Liver (tissue), 9 donors: ENCODE results near the gene RUNDC1. TPM values are rescaled to one million over a fixed set of nuclear protein-coding genes. Genes with fewer than 3 reads are reported as not detected.
"Not testable (repeated sequence)": the region's sequence is repeated elsewhere in the genome, so short reads cannot be mapped to it uniquely, and the experiment has no call there.

Experiments
- DNase-seq: peaks from one replicate; pipeline ENCODE4 v3.0.0-alpha.2; 2017; ENCODE audit warnings: low spot score
- H3K27ac ChIP-seq, 2 donors: one replicate each; pipeline ENCODE4 v1.7.0; 2013; ENCODE audit warnings: inconsistent platforms in 2 of 2, low read length in 2 of 2, control low read depth in 1 of 2, low read depth in 1 of 2, mild to moderate bottlenecking in 1 of 2
- H3K27me3 ChIP-seq, 4 donors: one replicate each; pipeline versions ENCODE4 v1.6.1 to v1.7.0; 2013; ENCODE audit warnings: low read length in 3 of 4, inconsistent platforms in 1 of 4, mild to moderate bottlenecking in 1 of 4, moderate library complexity in 1 of 4; ENCODE audit not compliant: control insufficient read depth in 4 of 4, insufficient read depth in 4 of 4
- H3K36me3 ChIP-seq, 4 donors: one replicate each; pipeline versions ENCODE4 v1.6.1 to v1.7.0; 2013; ENCODE audit warnings: low read length in 3 of 4, mild to moderate bottlenecking in 3 of 4, low read depth in 1 of 4, moderate library complexity in 1 of 4; ENCODE audit not compliant: control insufficient read depth in 4 of 4, insufficient read depth in 3 of 4
- H3K4me1 ChIP-seq, 4 donors: one replicate each; pipeline versions ENCODE4 v1.6.1 to v1.7.0; 2013; ENCODE audit warnings: low read length in 3 of 4, mild to moderate bottlenecking in 3 of 4, moderate library complexity in 1 of 4; ENCODE audit not compliant: control insufficient read depth in 4 of 4, insufficient read depth in 4 of 4
- H3K4me3 ChIP-seq, 3 donors: one replicate each; pipeline versions ENCODE4 v1.6.1 to v1.7.0; 2013; ENCODE audit warnings: low read length in 3 of 3, control low read depth in 1 of 3, low read depth in 1 of 3, mild to moderate bottlenecking in 1 of 3
- H3K9ac ChIP-seq, 2 donors: one replicate each; pipeline ENCODE4 v1.7.0; 2013; ENCODE audit warnings: low read length in 2 of 2, mild to moderate bottlenecking in 2 of 2, moderate library complexity in 2 of 2, control low read depth in 1 of 2, low read depth in 1 of 2
- H3K9me3 ChIP-seq, 4 donors: one replicate each; pipeline versions ENCODE4 v1.6.1 to v1.7.0; 2013; ENCODE audit warnings: low read length in 3 of 4; ENCODE audit not compliant: control insufficient read depth in 4 of 4
- EGR1 ChIP-seq, 2 donors: IDR thresholded peaks; 2 replicates each; pipeline ENCODE4 v1.6.1; 2016 to 2018; ENCODE audit warnings: antibody characterized with exemption in 2 of 2, low read depth in 2 of 2
- FOXA1 ChIP-seq: IDR thresholded peaks from 2 replicates; pipeline ENCODE4 v1.6.1; 2016; ENCODE audit warnings: antibody characterized with exemption
- FOXA2 ChIP-seq: IDR thresholded peaks from 2 replicates; pipeline ENCODE4 v1.6.1; 2016; ENCODE audit warnings: antibody characterized with exemption
- GABPA ChIP-seq, 2 donors: IDR thresholded peaks in 1 of 2; conservative IDR thresholded peaks in 1 of 2; 2 replicates each; pipeline ENCODE4 v1.6.1; 2016; ENCODE audit warnings: antibody characterized with exemption in 2 of 2, mild to moderate bottlenecking in 1 of 2, moderate library complexity in 1 of 2
- HNF4A ChIP-seq, 2 donors: conservative IDR thresholded peaks; 2 replicates each; pipeline ENCODE4 v1.6.1; 2016; ENCODE audit warnings: antibody characterized with exemption in 2 of 2, mild to moderate bottlenecking in 2 of 2
- HNF4G ChIP-seq: IDR thresholded peaks from 2 replicates; pipeline ENCODE4 v1.6.1; 2016; ENCODE audit warnings: antibody characterized with exemption
- JUND ChIP-seq, 2 donors: IDR thresholded peaks; 2 replicates each; pipeline ENCODE4 v1.6.1; 2016; ENCODE audit warnings: antibody characterized with exemption in 2 of 2
- NR2F2 ChIP-seq: IDR thresholded peaks from 2 replicates; pipeline ENCODE4 v1.6.1; 2016; ENCODE audit warnings: antibody characterized with exemption
- RAD21 ChIP-seq, 2 donors: IDR thresholded peaks; 2 replicates each; pipeline ENCODE4 v1.6.1; 2016; ENCODE audit warnings: antibody characterized with exemption in 2 of 2, mild to moderate bottlenecking in 2 of 2
- RXRA ChIP-seq, 2 donors: IDR thresholded peaks; 2 replicates each; pipeline ENCODE4 v1.6.1; 2017 to 2018; ENCODE audit warnings: antibody characterized with exemption in 2 of 2, mild to moderate bottlenecking in 1 of 2
- SP1 ChIP-seq: IDR thresholded peaks from 2 replicates; pipeline ENCODE4 v1.6.1; 2018; ENCODE audit warnings: antibody characterized with exemption, mild to moderate bottlenecking
- TAF1 ChIP-seq: conservative IDR thresholded peaks from 2 replicates; pipeline ENCODE4 v1.6.1; 2016; ENCODE audit warnings: antibody characterized with exemption, mild to moderate bottlenecking
- YY1 ChIP-seq: IDR thresholded peaks from 2 replicates; pipeline ENCODE4 v1.6.1; 2016; ENCODE audit warnings: antibody characterized with exemption, mild to moderate bottlenecking
- WGBS: extraction: QIAGEN DNeasy Blood & Tissue Kit; methylation state at CpG from one replicate; pipeline ENCODE4 v1.1.7; 2013; 5-methylcytosine and 5-hydroxymethylcytosine counted together
- polyA plus RNA-seq, 2 donors: library from polyadenylated mRNA; stranded (reverse) in 1 of 2; unstranded in 1 of 2; fragments of 200-250 nt in 1 of 2; fragments of >200 nt in 1 of 2; fragmentation: Nextera tagmentation in 1 of 2; extraction: Ambion mirVana in 1 of 2; gene quantifications; one replicate each; pipeline versions ENCODE4 v1.2.1 to v1.2.3, GENCODE V29; 2013 to 2015
- total RNA-seq, 2 donors: library from RNA; depleted of rRNA; stranded (reverse); fragments of >200 nt; gene quantifications; one replicate each; pipeline ENCODE4 v1.2.3, GENCODE V29; 2014
- TF ChIP-seq, protein P1 (sequence below): IDR thresholded peaks from 2 replicates; pipeline ENCODE4 v1.6.1; 2016; ENCODE audit warnings: antibody characterized with exemption
- TF ChIP-seq, protein P2 (sequence below): fragments of 150-350 bp; IDR thresholded peaks from 2 replicates; pipeline ENCODE4 v1.5.1; 2017; ENCODE audit warnings: improper control_type of control experiment, low read depth, low read length; ENCODE audit not compliant: missing input control
- TF ChIP-seq, protein P3 (sequence below): IDR thresholded peaks from 2 replicates; pipeline ENCODE4 v1.6.1; 2016; ENCODE audit warnings: antibody characterized with exemption
- TF ChIP-seq, protein P4 (sequence below): IDR thresholded peaks from 2 replicates; pipeline ENCODE4 v1.6.1; 2016; ENCODE audit warnings: antibody characterized with exemption, mild to moderate bottlenecking
- donor health status: healthy.
- donor health status: healthy.
- donor health status: healthy.
- donor health status: healthy.
- donor health status: healthy.

RUNDC1 gene
- total and polyA plus RNA-seq, 4 donors: 2.9 to 8.1 (median 4.4) TPM

DNA sequence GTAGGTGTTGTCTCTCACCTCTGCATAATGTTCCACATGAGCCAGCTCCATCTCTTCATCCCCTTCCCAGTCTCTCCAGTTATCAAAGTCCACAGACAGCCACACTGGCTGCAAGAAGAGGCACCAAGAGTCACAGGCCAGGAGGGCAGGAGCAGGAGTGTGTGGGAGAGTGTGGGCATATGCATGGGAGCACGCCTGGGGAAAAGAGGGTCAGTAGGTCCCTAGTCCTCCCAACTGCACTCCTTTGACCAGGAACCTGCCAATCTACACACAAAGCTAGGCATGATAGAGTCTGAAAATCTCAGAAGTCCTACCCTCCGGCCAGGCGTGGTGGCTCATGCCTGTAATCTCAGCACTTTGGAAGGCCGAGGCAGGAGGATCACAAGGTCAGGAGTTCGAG, 8.8 kb upstream of the RUNDC1 start:
- no peak for TF ChIP-seq TAF1
- TF ChIP-seq FOXA2: no peak
- no peak for TF ChIP-seq GABPA (IDR thresholded peaks at IDR 0.05 in 1 of 2, conservative IDR thresholded peaks at IDR 0.05 in 1 of 2)
- TF ChIP-seq, protein P1, sequence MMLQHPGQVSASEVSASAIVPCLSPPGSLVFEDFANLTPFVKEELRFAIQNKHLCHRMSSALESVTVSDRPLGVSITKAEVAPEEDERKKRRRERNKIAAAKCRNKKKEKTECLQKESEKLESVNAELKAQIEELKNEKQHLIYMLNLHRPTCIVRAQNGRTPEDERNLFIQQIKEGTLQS: no peak
- TF ChIP-seq RXRA (IDR thresholded peaks at IDR 0.05): no peak
- TF ChIP-seq YY1: no peak
- TF ChIP-seq HNF4A (conservative IDR thresholded peaks at IDR 0.05): no peak
- TF ChIP-seq HNF4G: no peak
- no peak for TF ChIP-seq JUND (IDR thresholded peaks at IDR 0.05)
- TF ChIP-seq NR2F2: no peak
- no peak for TF ChIP-seq RAD21 (IDR thresholded peaks at IDR 0.05)
- TF ChIP-seq, protein P2, sequence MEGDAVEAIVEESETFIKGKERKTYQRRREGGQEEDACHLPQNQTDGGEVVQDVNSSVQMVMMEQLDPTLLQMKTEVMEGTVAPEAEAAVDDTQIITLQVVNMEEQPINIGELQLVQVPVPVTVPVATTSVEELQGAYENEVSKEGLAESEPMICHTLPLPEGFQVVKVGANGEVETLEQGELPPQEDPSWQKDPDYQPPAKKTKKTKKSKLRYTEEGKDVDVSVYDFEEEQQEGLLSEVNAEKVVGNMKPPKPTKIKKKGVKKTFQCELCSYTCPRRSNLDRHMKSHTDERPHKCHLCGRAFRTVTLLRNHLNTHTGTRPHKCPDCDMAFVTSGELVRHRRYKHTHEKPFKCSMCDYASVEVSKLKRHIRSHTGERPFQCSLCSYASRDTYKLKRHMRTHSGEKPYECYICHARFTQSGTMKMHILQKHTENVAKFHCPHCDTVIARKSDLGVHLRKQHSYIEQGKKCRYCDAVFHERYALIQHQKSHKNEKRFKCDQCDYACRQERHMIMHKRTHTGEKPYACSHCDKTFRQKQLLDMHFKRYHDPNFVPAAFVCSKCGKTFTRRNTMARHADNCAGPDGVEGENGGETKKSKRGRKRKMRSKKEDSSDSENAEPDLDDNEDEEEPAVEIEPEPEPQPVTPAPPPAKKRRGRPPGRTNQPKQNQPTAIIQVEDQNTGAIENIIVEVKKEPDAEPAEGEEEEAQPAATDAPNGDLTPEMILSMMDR: no peak
- no peak for TF ChIP-seq EGR1 (IDR thresholded peaks at IDR 0.05; ENCODE audit: low read depth in 2 of 2)
- TF ChIP-seq, protein P3, sequence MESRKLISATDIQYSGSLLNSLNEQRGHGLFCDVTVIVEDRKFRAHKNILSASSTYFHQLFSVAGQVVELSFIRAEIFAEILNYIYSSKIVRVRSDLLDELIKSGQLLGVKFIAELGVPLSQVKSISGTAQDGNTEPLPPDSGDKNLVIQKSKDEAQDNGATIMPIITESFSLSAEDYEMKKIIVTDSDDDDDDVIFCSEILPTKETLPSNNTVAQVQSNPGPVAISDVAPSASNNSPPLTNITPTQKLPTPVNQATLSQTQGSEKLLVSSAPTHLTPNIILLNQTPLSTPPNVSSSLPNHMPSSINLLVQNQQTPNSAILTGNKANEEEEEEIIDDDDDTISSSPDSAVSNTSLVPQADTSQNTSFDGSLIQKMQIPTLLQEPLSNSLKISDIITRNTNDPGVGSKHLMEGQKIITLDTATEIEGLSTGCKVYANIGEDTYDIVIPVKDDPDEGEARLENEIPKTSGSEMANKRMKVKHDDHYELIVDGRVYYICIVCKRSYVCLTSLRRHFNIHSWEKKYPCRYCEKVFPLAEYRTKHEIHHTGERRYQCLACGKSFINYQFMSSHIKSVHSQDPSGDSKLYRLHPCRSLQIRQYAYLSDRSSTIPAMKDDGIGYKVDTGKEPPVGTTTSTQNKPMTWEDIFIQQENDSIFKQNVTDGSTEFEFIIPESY: no peak
- TF ChIP-seq, protein P4, sequence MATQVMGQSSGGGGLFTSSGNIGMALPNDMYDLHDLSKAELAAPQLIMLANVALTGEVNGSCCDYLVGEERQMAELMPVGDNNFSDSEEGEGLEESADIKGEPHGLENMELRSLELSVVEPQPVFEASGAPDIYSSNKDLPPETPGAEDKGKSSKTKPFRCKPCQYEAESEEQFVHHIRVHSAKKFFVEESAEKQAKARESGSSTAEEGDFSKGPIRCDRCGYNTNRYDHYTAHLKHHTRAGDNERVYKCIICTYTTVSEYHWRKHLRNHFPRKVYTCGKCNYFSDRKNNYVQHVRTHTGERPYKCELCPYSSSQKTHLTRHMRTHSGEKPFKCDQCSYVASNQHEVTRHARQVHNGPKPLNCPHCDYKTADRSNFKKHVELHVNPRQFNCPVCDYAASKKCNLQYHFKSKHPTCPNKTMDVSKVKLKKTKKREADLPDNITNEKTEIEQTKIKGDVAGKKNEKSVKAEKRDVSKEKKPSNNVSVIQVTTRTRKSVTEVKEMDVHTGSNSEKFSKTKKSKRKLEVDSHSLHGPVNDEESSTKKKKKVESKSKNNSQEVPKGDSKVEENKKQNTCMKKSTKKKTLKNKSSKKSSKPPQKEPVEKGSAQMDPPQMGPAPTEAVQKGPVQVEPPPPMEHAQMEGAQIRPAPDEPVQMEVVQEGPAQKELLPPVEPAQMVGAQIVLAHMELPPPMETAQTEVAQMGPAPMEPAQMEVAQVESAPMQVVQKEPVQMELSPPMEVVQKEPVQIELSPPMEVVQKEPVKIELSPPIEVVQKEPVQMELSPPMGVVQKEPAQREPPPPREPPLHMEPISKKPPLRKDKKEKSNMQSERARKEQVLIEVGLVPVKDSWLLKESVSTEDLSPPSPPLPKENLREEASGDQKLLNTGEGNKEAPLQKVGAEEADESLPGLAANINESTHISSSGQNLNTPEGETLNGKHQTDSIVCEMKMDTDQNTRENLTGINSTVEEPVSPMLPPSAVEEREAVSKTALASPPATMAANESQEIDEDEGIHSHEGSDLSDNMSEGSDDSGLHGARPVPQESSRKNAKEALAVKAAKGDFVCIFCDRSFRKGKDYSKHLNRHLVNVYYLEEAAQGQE: no peak
- no peak for TF ChIP-seq FOXA1
- no peak for TF ChIP-seq SP1
- H3K9ac ChIP-seq: no peak overlapping the region
- DNase-seq: no peak
- H3K9me3 ChIP-seq: no peaks in the 10 kb centered on the region
- H3K36me3 ChIP-seq: no peaks in the 10 kb centered on the region
- WGBS: 84% methylated on average over 5 of the region's 5 CpGs
- no peak overlapping the region for H3K4me3 ChIP-seq
- H3K4me1 ChIP-seq: no peaks in the 10 kb centered on the region
- no peak overlapping the region for H3K27ac ChIP-seq
- H3K27me3 ChIP-seq: no peaks in the 10 kb centered on the region

DNA sequence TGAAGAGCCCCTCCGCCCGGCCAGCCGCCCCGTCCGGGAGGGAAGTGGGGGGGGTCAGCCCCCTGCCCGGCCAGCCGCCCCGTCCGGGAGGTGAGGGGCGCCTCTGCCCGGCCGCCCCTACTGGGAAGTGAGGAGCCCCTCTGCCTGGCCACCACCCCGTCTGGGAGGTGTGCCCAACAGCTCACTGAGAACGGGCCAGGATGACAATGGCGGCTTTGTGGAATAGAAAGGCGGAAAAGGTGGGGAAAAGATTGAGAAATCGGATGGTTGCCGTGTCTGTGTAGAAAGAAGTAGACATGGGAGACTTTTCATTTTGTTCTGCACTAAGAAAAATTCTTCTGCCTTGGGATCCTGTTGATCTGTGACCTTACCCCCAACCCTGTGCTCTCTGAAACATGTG, 7.0 kb upstream of the RUNDC1 start:
- not testable (repeated sequence) for H3K4me3 ChIP-seq, H3K36me3 ChIP-seq, H3K4me1 ChIP-seq, H3K9me3 ChIP-seq, H3K9ac ChIP-seq, H3K27ac ChIP-seq, H3K27me3 ChIP-seq, DNase-seq
- WGBS: 75% methylated on average over 12 of the region's 18 CpGs
